MCF 10A (cell line): Measurements from ENCODE around the gene LSG1. TPM values are rescaled to one million over a fixed set of nuclear protein-coding genes. Genes with fewer than 3 reads are reported as not detected.
A peak's percentile ranks its signal among the peaks of the same experiment; 100 is the strongest.

Experiments used
- Bru-seq: library from RNA; stranded (reverse); fragments of 400-500 nt; gene quantifications from one replicate; lab custom pipeline; 2021; lab: Mats Ljungman, UMichigan
- BruChase-seq, 2 experiments: library from RNA; stranded (reverse); fragments of 400-500 nt; gene quantifications; one replicate each; lab custom pipeline; 2021; lab: Mats Ljungman, UMichigan
- BruUV-seq: library from RNA; stranded (reverse); fragments of 400-500 nt; replicated peaks from 2 replicates; lab custom pipeline; 2021; lab: Mats Ljungman, UMichigan
- CTCF ChIA-PET: fragments of 300-600 bp; sonication (Branson Sonifier 250); formaldehyde crosslinking; extraction: SDS; loops from one replicate; lab custom pipeline; 2021; ENCODE audit warnings: antibody characterized with exemption, inconsistent platforms; lab: Yijun Ruan, JAX
- POLR2A ChIA-PET: fragments of 300-600, 350-650 bp; sonication (Branson Sonifier 250); formaldehyde crosslinking; extraction: SDS; loops from one replicate; lab custom pipeline; 2020; ENCODE audit warnings: antibody characterized with exemption, inconsistent platforms; lab: Yijun Ruan, JAX
- DNase-seq: peaks from one replicate; pipeline ENCODE4 v3.0.0-alpha.2; 2018; ENCODE audit not compliant: unreplicated experiment
- H3K27ac Mint-ChIP-seq: one replicate; pipeline ENCODE4 v1.8.0; 2022; ENCODE audit warnings: mild to moderate bottlenecking, low read depth, mixed read lengths; ENCODE audit not compliant: unreplicated experiment
- H3K27me3 Mint-ChIP-seq: one replicate; pipeline ENCODE4 v1.8.0; 2022; ENCODE audit warnings: mixed read lengths; ENCODE audit not compliant: insufficient read depth, unreplicated experiment
- H3K36me3 Mint-ChIP-seq: one replicate; pipeline ENCODE4 v1.8.0; 2022; ENCODE audit warnings: mild to moderate bottlenecking, moderate library complexity, mixed read lengths; ENCODE audit not compliant: insufficient read depth, unreplicated experiment
- H3K4me1 Mint-ChIP-seq: one replicate; pipeline ENCODE4 v1.8.0; 2022; ENCODE audit warnings: mixed read lengths; ENCODE audit not compliant: insufficient read depth, unreplicated experiment
- H3K4me3 Mint-ChIP-seq: one replicate; pipeline ENCODE4 v1.8.0; 2022; ENCODE audit warnings: mild to moderate bottlenecking, moderate library complexity, mixed read lengths; ENCODE audit not compliant: unreplicated experiment
- H3K9me3 Mint-ChIP-seq: one replicate; pipeline ENCODE4 v1.8.0; 2022; ENCODE audit warnings: mixed read lengths; ENCODE audit not compliant: unreplicated experiment
- intact Hi-C: fragments of 100-400 bp; cut with micrococcal nuclease; formaldehyde crosslinking; loops from 2 replicates; pipeline ENCODE4 v1.14.1; 2022
- long read RNA-seq: library from polyadenylated mRNA; stranded (forward); transcript quantifications from one replicate; pipeline ENCODE4 v2.0.0, GENCODE V29; 2022
- total RNA-seq: library from RNA; stranded (reverse); gene quantifications from 2 replicates; pipeline ENCODE4 v1.2.3, GENCODE V29; 2022
- TF ChIP-seq, protein P1 (sequence below): fragments of 200-600 bp; IDR thresholded peaks from one replicate; pipeline ENCODE4 v1.8.0; 2022; ENCODE audit warnings: antibody characterized with exemption, mild to moderate bottlenecking; ENCODE audit not compliant: unreplicated experiment

The LSG1 gene
- total RNA-seq: 30.5 and 35.1 TPM in 2 replicates
- percentile 79 among the genes with signal in this experiment for Bru-seq, nascent RNA
- BruChase-seq, experiment 1, labeled RNA remaining after a 6-hour chase: percentile 80 among the genes with signal in this experiment
- BruChase-seq, experiment 2, labeled RNA remaining after a 2-hour chase: percentile 78 among the genes with signal in this experiment
- long read RNA-seq, transcript LSG1-201 (14 exons, 3,572 nt): major isoform, 113 of 122 reads
- long read RNA-seq, partial matches to known transcripts: 1 of 122 reads
- long read RNA-seq, other reads (novel, unspliced or antisense): 8 of 122 reads

- H3K27ac Mint-ChIP-seq: peak within 1 kb of the TSS; percentile 97
- peaks cover 16% of the 10 kb centered on the region for H3K36me3 Mint-ChIP-seq
- POLR2A ChIA-PET: interaction anchor here (0.5 to 4.8 kb wide), 36 partner anchors 10 to 1078 kb away, joined by 3 to 64 read pairs (median 4); partner anchors contain the start of genes ACAP2, APOD, FAM43A and PPP1R2
- CTCF ChIA-PET: interaction anchor here (0.5 to 6.0 kb wide), 27 partner anchors 10 to 870 kb away, joined by 3 to 66 read pairs (median 4); partner anchors contain the start of gene XXYLT1
- intact Hi-C loops: loop anchor here (1.0 kb wide), 1 partner anchor 588 kb away; no protein-coding TSS in a partner anchor
- H3K4me3 Mint-ChIP-seq: peak within 1 kb of the TSS; percentile 99
- no peaks in the 10 kb centered on the region for H3K9me3 Mint-ChIP-seq
- peak; percentile 94 for DNase-seq
- H3K4me1 Mint-ChIP-seq: peaks cover 22% of the 10 kb centered on the region
- TF ChIP-seq, protein P1, sequence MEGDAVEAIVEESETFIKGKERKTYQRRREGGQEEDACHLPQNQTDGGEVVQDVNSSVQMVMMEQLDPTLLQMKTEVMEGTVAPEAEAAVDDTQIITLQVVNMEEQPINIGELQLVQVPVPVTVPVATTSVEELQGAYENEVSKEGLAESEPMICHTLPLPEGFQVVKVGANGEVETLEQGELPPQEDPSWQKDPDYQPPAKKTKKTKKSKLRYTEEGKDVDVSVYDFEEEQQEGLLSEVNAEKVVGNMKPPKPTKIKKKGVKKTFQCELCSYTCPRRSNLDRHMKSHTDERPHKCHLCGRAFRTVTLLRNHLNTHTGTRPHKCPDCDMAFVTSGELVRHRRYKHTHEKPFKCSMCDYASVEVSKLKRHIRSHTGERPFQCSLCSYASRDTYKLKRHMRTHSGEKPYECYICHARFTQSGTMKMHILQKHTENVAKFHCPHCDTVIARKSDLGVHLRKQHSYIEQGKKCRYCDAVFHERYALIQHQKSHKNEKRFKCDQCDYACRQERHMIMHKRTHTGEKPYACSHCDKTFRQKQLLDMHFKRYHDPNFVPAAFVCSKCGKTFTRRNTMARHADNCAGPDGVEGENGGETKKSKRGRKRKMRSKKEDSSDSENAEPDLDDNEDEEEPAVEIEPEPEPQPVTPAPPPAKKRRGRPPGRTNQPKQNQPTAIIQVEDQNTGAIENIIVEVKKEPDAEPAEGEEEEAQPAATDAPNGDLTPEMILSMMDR: no peak
- no peaks in the 10 kb centered on the region for H3K27me3 Mint-ChIP-seq
- no TSS peak for BruUV-seq
Measured at GRCh38 chr3:194671900-194672808, at the start of gene LSG1. LSG1 (minus strand) TSS chr3:194672191; CDS start chr3:194672162, 29 bp downstream.

- TF ChIP-seq, protein P1: no peak
- no TSS peak for BruUV-seq
- ChIA-PET POLR2A (no interaction called here), CTCF (no interaction called here)
- Mint-ChIP-seq H3K27me3 (peaks cover 6% of the 10 kb centered on the region), H3K27ac (no peak overlapping the region), H3K4me1 (peaks cover 7% of the 10 kb centered on the region), H3K36me3 (no peaks in the 10 kb centered on the region), H3K4me3 (no peak overlapping the region), H3K9me3 (no peaks in the 10 kb centered on the region)
- intact Hi-C loops: no loop called here
- no peak for DNase-seq
Measured at GRCh38 chr3:194720048-194720447, 48.1 kb upstream of the LSG1 start.

DNA sequence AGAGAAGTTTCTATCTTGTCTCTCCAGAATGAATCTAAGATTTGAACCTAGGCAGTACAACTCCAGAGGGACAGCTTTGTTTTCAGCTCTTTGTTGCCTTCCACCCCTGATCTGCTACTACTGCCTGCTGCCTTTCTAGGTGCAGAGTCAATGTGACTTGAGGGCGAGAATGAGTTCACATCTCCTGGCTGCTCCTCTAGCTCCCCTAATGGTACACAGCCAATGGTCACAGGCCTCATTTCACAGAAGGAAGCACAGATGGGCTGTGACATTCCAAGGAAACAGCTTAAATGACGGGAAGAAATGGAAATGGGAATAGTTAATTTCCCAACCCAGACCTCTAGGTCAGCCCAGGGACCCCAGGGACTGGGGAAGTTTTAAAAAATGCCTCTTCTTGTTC, 46.1 kb upstream of the LSG1 start:
- DNase-seq: no peak
- no peaks in the 10 kb centered on the region for H3K27me3 Mint-ChIP-seq
- CTCF ChIA-PET: interaction anchor here (1.7 kb wide), 1 partner anchor 35 kb away, joined by 5 read pairs; no protein-coding TSS in a partner anchor
- no peaks in the 10 kb centered on the region for H3K9me3 Mint-ChIP-seq
- TF ChIP-seq, protein P1: no peak
- no peaks in the 10 kb centered on the region for H3K36me3 Mint-ChIP-seq
- BruUV-seq: no TSS peak
- peaks cover 8% of the 10 kb centered on the region for H3K4me1 Mint-ChIP-seq
- H3K4me3 Mint-ChIP-seq: no peak overlapping the region
- POLR2A ChIA-PET: interaction anchor here (1.7 kb wide), 1 partner anchor 10 kb away, joined by 3 read pairs; no protein-coding TSS in a partner anchor
- intact Hi-C loops: no loop called here
- no peak overlapping the region for H3K27ac Mint-ChIP-seq
